IMR-90 (cell line): ENCODE data around the gene NALCN. TPM values are rescaled to one million over a fixed set of nuclear protein-coding genes. Genes with fewer than 3 reads are reported as not detected.

Experiments
- ATAC-seq: fragments of 200-7000 bp; cut with Tn5 transposase; 2 replicates; pipeline ENCODE4 v1.9.1; 2020; ENCODE audit warnings: low read depth, mild to moderate bottlenecking, moderate library complexity
- BruUV-seq: library from RNA; stranded (reverse); fragments of 400-500 nt; replicated peaks from 2 replicates; lab custom pipeline; 2021; lab: Mats Ljungman, UMichigan
- CTCF ChIA-PET: fragments of 300-600 bp; formaldehyde crosslinking; extraction: SDS; loops from one replicate; lab custom pipeline; 2021; ENCODE audit warnings: antibody characterized with exemption; lab: Yijun Ruan, JAX
- POLR2A ChIA-PET: fragments of 300-600 bp; sonication (Branson Sonifier 250); formaldehyde crosslinking; loops from one replicate; lab custom pipeline; 2022; ENCODE audit warnings: antibody characterized with exemption; ENCODE audit not compliant: unreplicated experiment; lab: Charles Lee
- DNase-seq: peaks from one replicate; pipeline ENCODE4 v3.0.0; 2013
- H2AFZ ChIP-seq: replicated peaks from 2 replicates; pipeline ENCODE3; 2013; ENCODE audit warnings: low read length, mild to moderate bottlenecking; ENCODE audit not compliant: poor library complexity
- H2AK5ac ChIP-seq: 2 replicates; pipeline ENCODE4 v1.6.1; 2013; ENCODE audit warnings: low read depth, low read length, inconsistent platforms
- H2AK9ac ChIP-seq: replicated peaks from 2 replicates; pipeline ENCODE3; 2013; ENCODE audit warnings: mild to moderate bottlenecking, low read depth, low read length, moderate library complexity; ENCODE audit not compliant: poor library complexity
- H2BK120ac ChIP-seq: 2 replicates; pipeline ENCODE4 v1.6.1; 2013; ENCODE audit warnings: low read depth, low read length, inconsistent platforms
- H2BK15ac ChIP-seq: 3 replicates; pipeline ENCODE4 v1.6.1; 2013; ENCODE audit warnings: low read depth, low read length, inconsistent platforms
- H2BK20ac ChIP-seq: 2 replicates; pipeline ENCODE4 v1.6.1; 2013; ENCODE audit warnings: low read depth, mild to moderate bottlenecking, inconsistent platforms, low read length, moderate library complexity
- H2BK5ac ChIP-seq: 2 replicates; pipeline ENCODE4 v1.6.1; 2013; ENCODE audit warnings: mild to moderate bottlenecking, low read depth, low read length, inconsistent platforms; ENCODE audit not compliant: poor library complexity, severe bottlenecking
- H3K14ac ChIP-seq: replicated peaks from 2 replicates; pipeline ENCODE4 v1.6.1; 2013; ENCODE audit warnings: low read depth, low read length, inconsistent platforms
- H3K18ac ChIP-seq: 2 replicates; pipeline ENCODE4 v1.6.1; 2013; ENCODE audit warnings: low read depth, low read length, control low read depth
- H3K23ac ChIP-seq: 2 replicates; pipeline ENCODE4 v1.6.1; 2013; ENCODE audit warnings: low read depth, low read length, inconsistent platforms
- H3K27ac ChIP-seq: 2 replicates; pipeline ENCODE4 v1.5.1; 2013; ENCODE audit warnings: mild to moderate bottlenecking, control low read depth, low read length; ENCODE audit not compliant: insufficient read depth
- H3K27me3 ChIP-seq: 2 replicates; pipeline ENCODE4 v1.6.1; 2013; ENCODE audit warnings: low read length; ENCODE audit not compliant: control insufficient read depth, insufficient read depth
- H3K36me3 ChIP-seq: 2 replicates; pipeline ENCODE4 v1.6.1; 2013; ENCODE audit warnings: low read length, mixed read lengths; ENCODE audit not compliant: control insufficient read depth, insufficient read depth
- H3K4ac ChIP-seq: 2 replicates; pipeline ENCODE4 v1.6.1; 2013; ENCODE audit warnings: low read depth, low read length, inconsistent platforms
- H3K4me1 ChIP-seq: 2 replicates; pipeline ENCODE4 v1.6.1; 2013; ENCODE audit warnings: low read length, mixed read lengths; ENCODE audit not compliant: control insufficient read depth, insufficient read depth
- H3K4me2 ChIP-seq: 2 replicates; pipeline ENCODE4 v1.6.1; 2013; ENCODE audit warnings: low read depth, mild to moderate bottlenecking, control low read depth, low read length, moderate library complexity
- H3K4me3 ChIP-seq: 2 replicates; pipeline ENCODE4 v1.5.1; 2013; ENCODE audit warnings: low read depth, mild to moderate bottlenecking, control low read depth, low read length, moderate library complexity; ENCODE audit not compliant: insufficient read depth
- H3K56ac ChIP-seq: 2 replicates; pipeline ENCODE4 v1.6.1; 2013; ENCODE audit warnings: low read length, inconsistent platforms; ENCODE audit not compliant: insufficient read depth; ENCODE audit errors: extremely low read depth
- H3K79me1 ChIP-seq, 2 experiments: 2 replicates each; pipeline ENCODE4 v1.6.1; 2013; ENCODE audit warnings: low read length in 2 of 2, inconsistent platforms in 1 of 2, low read depth in 1 of 2
- H3K9ac ChIP-seq: 2 replicates; pipeline ENCODE4 v1.6.1; 2013; ENCODE audit warnings: low read depth, low read length, control low read depth
- H3K9me1 ChIP-seq: 2 replicates; pipeline ENCODE4 v1.6.1; 2013; ENCODE audit warnings: low read length, inconsistent platforms; ENCODE audit not compliant: insufficient read depth
- H3K9me3 ChIP-seq: 2 replicates; pipeline ENCODE4 v1.6.1; 2013; ENCODE audit warnings: low read length; ENCODE audit not compliant: control insufficient read depth, insufficient read depth
- H4K20me1 ChIP-seq: 2 replicates; pipeline ENCODE4 v1.6.1; 2013; ENCODE audit warnings: low read length, inconsistent platforms; ENCODE audit not compliant: insufficient read depth
- H4K5ac ChIP-seq: 2 replicates; pipeline ENCODE4 v1.6.1; 2013; ENCODE audit warnings: mild to moderate bottlenecking, low read depth, low read length, control low read depth
- H4K8ac ChIP-seq, 2 experiments: 2 replicates each; pipeline ENCODE4 v1.6.1; 2013; ENCODE audit warnings: low read depth in 2 of 2, low read length in 2 of 2, control low read depth in 1 of 2, inconsistent platforms in 1 of 2
- H4K91ac ChIP-seq: 2 replicates; pipeline ENCODE4 v1.6.1; 2013; ENCODE audit warnings: low read depth, low read length, inconsistent platforms; ENCODE audit not compliant: insufficient read depth
- CEBPB ChIP-seq: IDR thresholded peaks from 2 replicates; pipeline ENCODE4 v1.6.1; 2012; ENCODE audit warnings: low read depth, low read length, improper control_type of control experiment
- FOS ChIP-seq: fragments of 150-350 bp; IDR thresholded peaks from 2 replicates; pipeline ENCODE4 v1.6.1; 2016; ENCODE audit warnings: low read depth, low read length
- NFE2L2 ChIP-seq: fragments of 150-350 bp; IDR thresholded peaks from 2 replicates; pipeline ENCODE4 v1.6.1; 2016; ENCODE audit warnings: low read depth, mild to moderate bottlenecking, low read length
- dilution Hi-C: fragments of 300-500 bp; cut with HindIII; formaldehyde crosslinking; loops from one replicate; pipeline ENCODE4 v1.14.3; 2018; ENCODE audit warnings: low sequenced_read_pairs; ENCODE audit not compliant: unreplicated experiment
- in situ Hi-C: fragments of 300-500 bp; cut with MboI; formaldehyde crosslinking; loops from 3 replicates; pipeline ENCODE4 v1.14.3; 2019; ENCODE audit warnings: low sequenced_read_pairs, inconsistent platforms, mixed read lengths
- intact Hi-C: fragments of 100-400 bp; cut with micrococcal nuclease; formaldehyde crosslinking; loops from 2 replicates; pipeline ENCODE4 v1.10.0; 2022
- polyA plus RNA-seq, 3 experiments: library from polyadenylated mRNA; depleted of rRNA; stranded (reverse); fragments of >200 nt; gene quantifications; 2 replicates each; pipeline ENCODE4 v1.2.3, GENCODE V29; 2012; ENCODE audit warnings: low replicate concordance in 1 of 3
- total RNA-seq: library from RNA; depleted of rRNA; stranded (reverse); fragments of >200 nt; gene quantifications from 2 replicates; pipeline ENCODE4 v1.2.3, GENCODE V29; 2012

NALCN gene
- total and polyA plus RNA-seq, 2 of the 4 experiments (the other 2 are of a cell fraction) = 2.9 to 4.8 TPM

DNA sequence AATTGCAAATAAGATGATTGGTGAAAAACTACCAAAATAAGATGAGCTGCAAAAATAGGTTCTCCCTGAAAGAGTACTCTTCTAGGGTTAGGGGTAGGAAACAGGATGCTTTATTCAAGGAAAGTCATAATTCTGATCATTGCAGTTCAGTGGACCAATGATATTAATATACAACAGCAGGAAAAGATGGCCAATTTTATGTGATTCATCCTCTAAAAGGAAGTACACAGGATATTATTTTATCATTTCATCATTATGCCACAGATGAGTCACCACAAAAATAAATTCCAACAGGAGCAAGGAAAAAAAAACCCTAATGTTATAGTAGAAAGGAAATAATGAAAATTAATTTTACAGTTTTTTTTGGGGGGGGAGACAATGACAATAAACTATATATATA lies 205.0 kb downstream of the NALCN start:
- Histone ChIP-seq H3K4me1 (no peaks in the 10 kb centered on the region), H3K27ac (no peak overlapping the region), H3K9me1 (no peaks in the 10 kb centered on the region), H4K91ac (no peak overlapping the region), H3K36me3 (no peaks in the 10 kb centered on the region), H2BK5ac (no peak overlapping the region), H3K27me3 (no peaks in the 10 kb centered on the region), H2BK120ac (no peak overlapping the region), H3K4me2 (no peak overlapping the region), H3K4me3 (no peak overlapping the region), H2AK5ac (no peak overlapping the region), H4K8ac (no peak overlapping the region), H2AFZ (no peak overlapping the region), H2BK15ac (no peak overlapping the region), H3K79me1 (no peaks in the 10 kb centered on the region), H3K9me3 (no peaks in the 10 kb centered on the region), H3K4ac (no peak overlapping the region), H3K18ac (no peak overlapping the region), H3K56ac (no peak overlapping the region), H2BK20ac (no peak overlapping the region), H2AK9ac (no peak overlapping the region), H4K20me1 (no peaks in the 10 kb centered on the region), H4K5ac (no peak overlapping the region), H3K14ac (no peak overlapping the region), H3K23ac (no peak overlapping the region), H3K9ac (no peak overlapping the region)
- intact Hi-C loops = no loop called here
- DNase-seq (peak; percentile 72), ATAC-seq (peak; percentile 59)
- ChIA-PET POLR2A (no interaction called here), CTCF (no interaction called here)
- BruUV-seq = no TSS peak
- in situ Hi-C loops = no loop called here
- TF ChIP-seq NFE2L2 (no peak), CEBPB (peak; percentile 65; the same call in 1 of the 2 replicates), FOS (peak; percentile 77)
- dilution Hi-C loops = no loop called here
